Gastrocnemius medialis (tissue), 4 donors: Measurements from ENCODE around the gene COL4A1. TPM values are rescaled to one million over a fixed set of nuclear protein-coding genes. Genes with fewer than 3 reads are reported as not detected.
A peak's percentile ranks its signal among the peaks of the same experiment; 100 is the strongest.

Experiments used
- ATAC-seq, 2 donors: fragments of 150-250 bp; one replicate each; pipeline ENCODE4 v1.9.1; 2016
- DNase-seq, 2 donors: peaks; one replicate each; pipeline ENCODE4 v3.0.0-alpha.2; 2019
- H3K27ac ChIP-seq, 4 donors: fragments of 200-600 bp; sonication (generic); 1 replicate in 1 of 4; 2 replicates in 3 of 4; pipeline ENCODE4 v1.5.1; 2016 to 2018; ENCODE audit warnings: mild to moderate bottlenecking in 2 of 4, moderate library complexity in 1 of 4
- H3K27me3 ChIP-seq, 3 donors: fragments of 200-600 bp; sonication (generic) in 2 of 3; 1 replicate in 1 of 3; 2 replicates in 2 of 3; pipeline versions ENCODE4 v1.5.1 to v1.6.0; 2016 to 2019; ENCODE audit warnings: mild to moderate bottlenecking in 1 of 3, moderate library complexity in 1 of 3
- H3K36me3 ChIP-seq, 2 donors: fragments of 200-600 bp; sonication (generic) in 1 of 2; one replicate each; pipeline ENCODE4 v1.5.1; 2017 to 2018
- H3K4me1 ChIP-seq, 2 donors: fragments of 200-600 bp; sonication (generic) in 1 of 2; one replicate each; pipeline ENCODE4 v1.5.1; 2016 to 2017; ENCODE audit warnings: mild to moderate bottlenecking in 2 of 2
- H3K4me3 ChIP-seq, 4 donors: fragments of 200-600 bp; sonication (generic) in 3 of 4; 1 replicate in 1 of 4; 2 replicates in 3 of 4; pipeline ENCODE4 v1.5.1; 2016 to 2019; ENCODE audit warnings: mild to moderate bottlenecking in 2 of 4
- H3K9me3 ChIP-seq, 3 donors: fragments of 200-600 bp; sonication (generic) in 2 of 3; 1 replicate in 1 of 3; 2 replicates in 2 of 3; pipeline ENCODE4 v1.5.1; 2016 to 2019
- POLR2A ChIP-seq, 2 donors: fragments of 450-650 bp; IDR thresholded peaks; one replicate each; pipeline ENCODE4 v1.6.1; 2017; ENCODE audit warnings: antibody characterized with exemption in 2 of 2, mild to moderate bottlenecking in 2 of 2, moderate library complexity in 2 of 2
- in situ Hi-C, 4 donors: fragments of 200-750 bp; cut with MboI; loops; one replicate each; pipeline versions ENCODE4 v1.15.0 to v1.8.0; 2017; ENCODE audit warnings: low sequenced_read_pairs in 4 of 4
- intact Hi-C: fragments of 100-400 bp; cut with DNase I; formaldehyde crosslinking; loops from one replicate; pipeline ENCODE4 v1.15.1; 2023; ENCODE audit warnings: low total_unique reads
- total RNA-seq, 4 donors: library from RNA; depleted of rRNA; stranded (reverse); fragments of >200 nt; gene quantifications; one replicate each; pipeline versions ENCODE4 v1.1.0 to v1.2.3, GENCODE V29; 2016
- TF ChIP-seq, protein P1 (sequence below), 5 experiments: fragments of 450-650 bp in 3 of 5; fragments of 200-600 bp in 2 of 5; sonication (generic) in 2 of 5; IDR thresholded peaks in 4 of 5; conservative IDR thresholded peaks in 1 of 5; 1 replicate in 4 of 5; 2 replicates in 1 of 5; pipeline ENCODE4 v1.5.1; 2016 to 2019; ENCODE audit warnings: antibody characterized with exemption in 5 of 5, mild to moderate bottlenecking in 3 of 5, moderate library complexity in 3 of 5

Gene COL4A1
- total RNA-seq, 4 donors from 2014 or later, result 60.5 to 127 (median 120) TPM

DNA sequence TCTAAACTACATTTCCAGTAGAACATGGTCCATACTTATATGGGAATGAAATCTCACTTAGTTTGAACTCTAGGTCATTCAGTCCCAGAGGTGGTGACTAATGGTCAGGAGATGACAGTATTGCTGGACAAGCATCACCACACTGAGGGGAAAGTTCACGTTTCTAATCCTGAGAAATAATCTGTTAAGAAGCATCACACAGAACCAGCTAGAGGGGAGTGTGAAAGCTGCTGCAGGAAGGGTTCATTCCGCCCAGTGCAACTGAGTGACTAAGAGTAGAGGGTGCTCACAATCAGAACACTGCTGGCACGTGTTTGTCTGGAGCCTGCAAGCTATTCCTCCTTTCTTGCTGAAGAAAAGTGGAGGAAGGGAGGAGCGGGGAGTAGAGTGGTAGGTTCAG, 2.7 kb downstream of the COL4A1 start:
- intact Hi-C loops, result loop anchor here (5.0 kb wide), 2 partner anchors 37 to 77 kb away; no protein-coding TSS in a partner anchor

DNA sequence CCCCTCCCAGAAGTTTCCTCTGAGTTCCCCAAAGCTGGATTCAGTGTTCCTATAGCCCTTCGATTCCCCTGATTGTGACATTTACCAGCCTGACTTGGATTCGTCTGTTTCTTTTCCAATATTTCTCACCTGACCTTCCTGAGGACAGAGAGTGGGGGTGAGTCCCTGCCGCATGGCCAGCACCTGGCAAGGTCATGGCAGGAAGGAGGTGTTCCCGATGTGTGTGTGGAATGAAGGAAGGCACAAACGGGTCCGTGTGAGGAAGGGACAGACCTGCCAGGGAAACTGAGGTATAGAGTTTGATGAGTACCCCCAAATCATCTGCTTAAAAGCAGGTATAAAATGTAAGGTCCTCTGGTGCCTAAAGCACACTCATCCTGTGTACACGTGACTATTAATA, 3.3 kb downstream of the COL4A1 start:
- Histone ChIP-seq H3K36me3 (no peaks in the 10 kb centered on the region), H3K27me3 (peaks cover 13 to 28% (median 23%) of the 10 kb centered on the region in 3 donors), H3K4me1 (peaks cover 10 to 14% of the 10 kb centered on the region in 2 donors), H3K27ac (peak overlapping the region; percentile 64 to 88 (median 74)), H3K9me3 (no peaks in the 10 kb centered on the region), H3K4me3 (peak overlapping the region in 3 of 4 donors; percentile 64 to 78 (median 70))
- in situ Hi-C loops, result loop anchor here in 1 of 4 donors (5.0 to 10.0 kb wide), 2 partner anchors 66 to 111 kb away; no protein-coding TSS in a partner anchor
- no peak for ATAC-seq
- TF ChIP-seq POLR2A (IDR thresholded peaks at IDR 0.05), result no peak
- TF ChIP-seq, protein P1, sequence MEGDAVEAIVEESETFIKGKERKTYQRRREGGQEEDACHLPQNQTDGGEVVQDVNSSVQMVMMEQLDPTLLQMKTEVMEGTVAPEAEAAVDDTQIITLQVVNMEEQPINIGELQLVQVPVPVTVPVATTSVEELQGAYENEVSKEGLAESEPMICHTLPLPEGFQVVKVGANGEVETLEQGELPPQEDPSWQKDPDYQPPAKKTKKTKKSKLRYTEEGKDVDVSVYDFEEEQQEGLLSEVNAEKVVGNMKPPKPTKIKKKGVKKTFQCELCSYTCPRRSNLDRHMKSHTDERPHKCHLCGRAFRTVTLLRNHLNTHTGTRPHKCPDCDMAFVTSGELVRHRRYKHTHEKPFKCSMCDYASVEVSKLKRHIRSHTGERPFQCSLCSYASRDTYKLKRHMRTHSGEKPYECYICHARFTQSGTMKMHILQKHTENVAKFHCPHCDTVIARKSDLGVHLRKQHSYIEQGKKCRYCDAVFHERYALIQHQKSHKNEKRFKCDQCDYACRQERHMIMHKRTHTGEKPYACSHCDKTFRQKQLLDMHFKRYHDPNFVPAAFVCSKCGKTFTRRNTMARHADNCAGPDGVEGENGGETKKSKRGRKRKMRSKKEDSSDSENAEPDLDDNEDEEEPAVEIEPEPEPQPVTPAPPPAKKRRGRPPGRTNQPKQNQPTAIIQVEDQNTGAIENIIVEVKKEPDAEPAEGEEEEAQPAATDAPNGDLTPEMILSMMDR (IDR thresholded peaks at IDR 0.05 in 4 of 5, conservative IDR thresholded peaks at IDR 0.05 in 1 of 5), result no peak
- no peak for DNase-seq
- intact Hi-C loops, result loop anchor here (5.0 kb wide), 2 partner anchors 36 to 76 kb away; no protein-coding TSS in a partner anchor

More for the DNA sequence above, 2.7 kb downstream of the COL4A1 start:
- peak; percentile 27 to 42 for TF ChIP-seq POLR2A (IDR thresholded peaks at IDR 0.05)
- TF ChIP-seq, protein P1 (IDR thresholded peaks at IDR 0.05 in 4 of 5, conservative IDR thresholded peaks at IDR 0.05 in 1 of 5), result no peak
- Histone ChIP-seq H3K4me3 (peak overlapping the region; percentile 64 to 78 (median 73)), H3K9me3 (no peaks in the 10 kb centered on the region), H3K27ac (peak overlapping the region; percentile 84 to 88 (median 86)), H3K4me1 (peaks cover 10 to 12% of the 10 kb centered on the region in 2 donors), H3K36me3 (no peaks in the 10 kb centered on the region), H3K27me3 (peaks cover 16 to 34% (median 28%) of the 10 kb centered on the region in 3 donors)
- in situ Hi-C loops, result loop anchor here in 1 of 4 donors (5.0 to 10.0 kb wide), 2 partner anchors 67 to 111 kb away; no protein-coding TSS in a partner anchor
- DNase-seq (no peak), ATAC-seq (peak; percentile 22 to 29)

DNA sequence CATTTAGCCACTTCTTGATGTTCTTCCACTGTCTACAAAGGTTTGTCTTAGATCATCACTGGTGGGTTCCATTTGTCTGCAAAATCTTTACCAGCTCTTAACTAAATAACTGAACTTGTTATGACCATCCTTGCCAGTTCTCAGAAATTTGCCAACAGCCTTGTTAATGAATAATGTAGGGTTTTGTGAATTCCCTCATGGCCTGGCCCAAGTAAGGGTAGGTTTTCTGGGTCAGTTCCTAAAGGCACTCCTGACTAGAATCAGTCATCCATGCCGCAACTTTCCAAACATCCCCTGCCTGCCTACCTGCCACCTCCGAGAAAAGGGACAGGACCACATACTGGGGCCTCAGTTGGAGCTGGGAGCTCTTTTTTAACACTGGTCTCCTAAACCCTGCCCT, 4.0 kb downstream of the COL4A1 start:
- TF ChIP-seq, protein P1 (IDR thresholded peaks at IDR 0.05 in 4 of 5, conservative IDR thresholded peaks at IDR 0.05 in 1 of 5), result no peak
- TF ChIP-seq POLR2A (IDR thresholded peaks at IDR 0.05), result no peak
- ATAC-seq (no peak), DNase-seq (no peak)
- in situ Hi-C loops (loop anchor here in 1 of 4 donors (5.0 to 10.0 kb wide), 2 partner anchors 66 to 112 kb away; no protein-coding TSS in a partner anchor), intact Hi-C loops (loop anchor here (5.0 kb wide), 2 partner anchors 36 to 76 kb away; no protein-coding TSS in a partner anchor)
- no peaks in the 10 kb centered on the region for H3K9me3 ChIP-seq
- H3K4me3 ChIP-seq, result peak overlapping the region in 2 of 4 donors; percentile 64 to 70
- H3K4me1 ChIP-seq, result peaks cover 6 to 14% of the 10 kb centered on the region in 2 donors
- H3K36me3 ChIP-seq, result no peaks in the 10 kb centered on the region
- peaks cover 8 to 23% (median 21%) of the 10 kb centered on the region in 3 donors for H3K27me3 ChIP-seq
- peak overlapping the region; percentile 64 to 88 (median 74) for H3K27ac ChIP-seq

DNA sequence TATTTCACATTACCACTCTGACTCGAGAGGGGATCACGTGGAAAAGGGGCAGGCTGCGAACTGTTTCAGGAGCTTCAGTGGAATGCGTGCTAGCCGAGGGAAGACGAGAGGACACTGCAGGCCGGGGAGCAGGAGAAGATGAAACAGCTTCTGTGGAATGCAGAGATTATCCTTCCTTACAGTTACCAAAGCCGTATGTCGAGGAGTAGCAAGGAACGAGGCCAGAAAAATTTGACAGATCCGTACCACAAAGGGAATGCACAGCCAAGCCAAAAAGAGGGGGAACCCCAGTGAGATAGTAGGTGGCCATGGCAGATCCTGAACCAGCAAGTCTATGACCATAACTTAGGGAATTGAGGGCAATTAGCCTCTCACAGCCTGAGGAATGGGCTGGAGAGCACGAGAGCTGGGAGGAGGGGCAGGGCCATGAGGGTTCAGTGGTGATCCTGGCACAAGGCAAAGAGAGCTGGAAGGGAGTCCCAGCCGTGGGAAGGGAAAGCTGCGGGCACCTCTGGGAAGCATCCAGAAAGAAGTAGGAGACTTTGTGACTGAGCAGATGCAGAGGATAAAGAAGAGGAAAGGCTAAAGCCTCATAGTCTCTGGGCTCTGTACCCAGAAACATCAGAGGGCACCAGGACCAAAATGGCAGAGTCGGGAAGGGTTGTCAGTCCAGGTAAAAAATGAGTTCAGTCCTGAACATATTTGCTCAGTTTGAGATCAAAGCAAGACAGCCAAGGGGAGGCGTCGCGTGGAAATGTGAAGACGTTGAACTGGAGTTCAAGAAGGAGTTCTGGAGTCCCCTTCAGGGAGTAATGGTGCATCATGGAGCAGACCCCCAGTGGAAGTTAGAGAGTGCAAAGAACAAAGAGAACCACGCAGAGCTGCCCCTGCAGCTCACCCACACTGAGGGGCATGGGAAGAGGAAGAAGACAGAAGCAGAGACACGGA, 5.1 kb downstream of the COL4A1 start:
- TF ChIP-seq POLR2A (IDR thresholded peaks at IDR 0.05), result no peak
- TF ChIP-seq, protein P1 (IDR thresholded peaks at IDR 0.05 in 4 of 5, conservative IDR thresholded peaks at IDR 0.05 in 1 of 5), result no peak
- H3K36me3 ChIP-seq, result no peaks in the 10 kb centered on the region
- peaks cover 5 to 14% of the 10 kb centered on the region in 2 donors for H3K4me1 ChIP-seq
- H3K27me3 ChIP-seq, result peaks cover 0 to 26% (median 13%) of the 10 kb centered on the region in 3 donors
- peak overlapping the region; percentile 12 to 70 (median 19) for H3K4me3 ChIP-seq
- peak overlapping the region; percentile 16 to 88 (median 74) for H3K27ac ChIP-seq
- ATAC-seq (no peak), DNase-seq (no peak)
- in situ Hi-C loops (loop anchor here in 1 of 4 donors (5.0 to 10.0 kb wide), 2 partner anchors 65 to 113 kb away; no protein-coding TSS in a partner anchor), intact Hi-C loops (loop anchor here (5.0 kb wide), 2 partner anchors 35 to 75 kb away; no protein-coding TSS in a partner anchor)
- H3K9me3 ChIP-seq, result no peaks in the 10 kb centered on the region
